IMR-90 (cell line): Measurements from ENCODE around the gene HECW1.

Source experiments
- BHLHE40 ChIP-seq: fragments of 150-350 bp; IDR thresholded peaks from 2 replicates; pipeline ENCODE4 v1.6.1; 2016; ENCODE audit warnings: mild to moderate bottlenecking, low read depth, low read length
- CEBPB ChIP-seq: IDR thresholded peaks from 2 replicates; pipeline ENCODE4 v1.6.1; 2012; ENCODE audit warnings: low read depth, low read length, improper control_type of control experiment
- CTCF ChIP-seq: conservative IDR thresholded peaks from 2 replicates; pipeline ENCODE4 v1.5.1; 2012; ENCODE audit warnings: mild to moderate bottlenecking, low read depth, low read length, improper control_type of control experiment
- FOS ChIP-seq: fragments of 150-350 bp; IDR thresholded peaks from 2 replicates; pipeline ENCODE4 v1.6.1; 2016; ENCODE audit warnings: low read depth, low read length
- POLR2A ChIP-seq: IDR thresholded peaks from 2 replicates; pipeline ENCODE4 v1.6.1; 2012; ENCODE audit warnings: mild to moderate bottlenecking, low read depth, low read length
- USF2 ChIP-seq: fragments of 150-350 bp; IDR thresholded peaks from 2 replicates; pipeline ENCODE4 v1.6.1; 2017; ENCODE audit warnings: mild to moderate bottlenecking, antibody characterized with exemption, low read length, low read depth

- no peak for TF ChIP-seq CTCF
- TF ChIP-seq USF2, result no peak
- TF ChIP-seq BHLHE40, result no peak
- TF ChIP-seq CEBPB, result no peak
- no peak for TF ChIP-seq POLR2A
- TF ChIP-seq FOS, result no peak
Measured at GRCh38 chr7:43517464-43517863, 405.0 kb downstream of the HECW1 start.
